OCI-M1 (cell line): ENCODE data around the gene FGF5.

Experiments used
- DNase-seq: peaks from one replicate; lab custom pipeline; 2025; lab: John Stamatoyannopoulos, UW

The FGF5 gene

GRCh38 chr4:80335554-80336358 lies 69.3 kb downstream of the FGF5 start, which contains the start of gene CFAP299:
CFAP299 (plus strand) TSS chr4:80335730.
- peak; percentile 95 for DNase-seq

GRCh38 chr4:80336582-80336981 lies 70.1 kb downstream of the FGF5 start:
- DNase-seq: peak; percentile 68

DNA sequence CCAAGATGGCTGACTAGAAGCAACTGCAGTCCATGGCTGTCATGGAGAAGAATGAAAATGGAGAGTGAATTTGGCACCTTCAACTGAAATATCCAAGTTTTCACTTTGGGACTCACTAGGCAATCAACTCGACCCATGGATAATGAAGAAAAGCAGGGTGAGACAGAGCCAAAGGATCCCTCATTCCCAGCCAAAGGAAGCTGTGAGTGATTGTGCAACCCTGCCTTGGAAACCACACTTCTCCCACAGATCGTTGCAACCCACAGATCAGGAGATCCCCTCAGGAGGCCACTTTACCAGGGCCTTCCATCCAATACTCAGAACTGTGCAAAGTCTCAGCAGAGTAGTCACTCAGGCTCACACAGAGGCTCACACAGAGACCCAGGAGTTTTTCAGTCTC lies 73.6 kb downstream of the FGF5 start:
- no peak for DNase-seq
